Measurements from ENCODE around the gene RASAL2. TPM values are rescaled to one million over a fixed set of nuclear protein-coding genes. Genes with fewer than 3 reads are reported as not detected.

Gene RASAL2
- total RNA-seq, 1 donor from 2014 or later, result 7.7 TPM

- H3K4me3 ChIP-seq (ENCODE audit: low read depth, low read length), result no peak overlapping the region
- TF ChIP-seq CTCF (conservative IDR thresholded peaks at IDR 0.05; ENCODE audit: low read depth, low read length), result no peak
Measured at GRCh38 chr1:178223289-178223688, 129.4 kb downstream of the RASAL2 start.

GRCh38 chr1:178224358-178224757 lies 130.5 kb downstream of the RASAL2 start:
- no peak for DNase-seq (ENCODE audit: low read depth)
- no peak for TF ChIP-seq CTCF (conservative IDR thresholded peaks at IDR 0.05; ENCODE audit: low read depth, low read length)
- no peak overlapping the region for H3K4me3 ChIP-seq (ENCODE audit: low read depth, low read length)

More at GRCh38 chr1:178223289-178223688, 129.4 kb downstream of the RASAL2 start:
- DNase-seq (ENCODE audit: low read depth), result no peak

DNA sequence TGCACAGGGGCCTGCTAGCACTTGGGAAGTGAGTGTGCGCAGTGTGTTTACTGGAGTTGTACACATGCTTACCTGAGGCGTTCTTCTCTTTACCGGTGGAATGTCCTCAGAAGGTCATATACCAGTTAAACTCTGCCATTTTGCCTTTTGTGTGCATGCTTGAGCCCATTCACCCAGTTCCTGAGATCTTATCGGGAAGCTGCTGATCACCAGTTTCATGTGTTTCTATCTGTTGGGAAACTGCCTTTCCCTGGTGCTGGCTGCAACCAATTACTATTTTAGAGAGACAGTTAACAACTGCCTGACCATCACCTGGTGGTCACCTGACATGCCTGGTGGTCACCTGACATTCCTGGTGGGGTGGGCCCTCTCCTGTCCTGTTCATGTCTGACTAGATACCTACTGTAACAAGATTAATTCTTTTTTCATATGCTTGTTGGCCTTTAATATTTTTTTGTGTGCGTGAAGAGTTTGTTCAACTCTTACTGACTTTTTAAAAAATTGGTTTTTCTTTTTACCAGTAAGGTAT lies 137.0 kb downstream of the RASAL2 start:
- TF ChIP-seq CTCF (conservative IDR thresholded peaks at IDR 0.05; ENCODE audit: low read depth, low read length), result no peak
- no peak overlapping the region for H3K4me3 ChIP-seq (ENCODE audit: low read depth, low read length)
- no peak for DNase-seq (ENCODE audit: low read depth)

GRCh38 chr1:178232108-178232507 lies 138.2 kb downstream of the RASAL2 start:
- DNase-seq (ENCODE audit: low read depth), result no peak
- no peak for TF ChIP-seq CTCF (conservative IDR thresholded peaks at IDR 0.05; ENCODE audit: low read depth, low read length)
- H3K4me3 ChIP-seq (ENCODE audit: low read depth, low read length), result no peak overlapping the region

DNA sequence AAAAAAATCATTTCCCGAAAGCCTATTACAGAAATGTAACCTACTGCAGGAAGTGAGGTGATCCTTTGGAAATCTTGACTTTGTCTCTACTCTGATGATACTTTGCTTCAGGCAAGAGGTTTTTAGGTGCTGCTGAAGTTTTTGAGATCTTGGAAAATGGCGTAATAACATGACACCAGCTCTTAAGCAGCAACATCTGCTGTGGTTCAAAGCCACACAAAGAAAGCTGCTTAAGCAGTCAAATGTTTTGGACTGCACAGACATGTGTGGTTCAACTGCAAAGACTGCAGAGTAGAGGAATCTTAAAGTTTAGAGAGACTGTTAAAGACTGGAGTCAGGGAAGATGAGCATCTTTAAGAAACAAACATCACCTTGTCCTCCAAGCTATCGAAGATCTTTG lies 139.0 kb downstream of the RASAL2 start:
- no peak for DNase-seq (ENCODE audit: low read depth)
- no peak overlapping the region for H3K4me3 ChIP-seq (ENCODE audit: low read depth, low read length)
- TF ChIP-seq CTCF (conservative IDR thresholded peaks at IDR 0.05; ENCODE audit: low read depth, low read length), result no peak

GRCh38 chr1:178237121-178237520 lies 143.2 kb downstream of the RASAL2 start:
- DNase-seq (ENCODE audit: low read depth), result no peak
- TF ChIP-seq CTCF (conservative IDR thresholded peaks at IDR 0.05; ENCODE audit: low read depth, low read length), result no peak
- H3K4me3 ChIP-seq (ENCODE audit: low read depth, low read length), result no peak overlapping the region

DNA sequence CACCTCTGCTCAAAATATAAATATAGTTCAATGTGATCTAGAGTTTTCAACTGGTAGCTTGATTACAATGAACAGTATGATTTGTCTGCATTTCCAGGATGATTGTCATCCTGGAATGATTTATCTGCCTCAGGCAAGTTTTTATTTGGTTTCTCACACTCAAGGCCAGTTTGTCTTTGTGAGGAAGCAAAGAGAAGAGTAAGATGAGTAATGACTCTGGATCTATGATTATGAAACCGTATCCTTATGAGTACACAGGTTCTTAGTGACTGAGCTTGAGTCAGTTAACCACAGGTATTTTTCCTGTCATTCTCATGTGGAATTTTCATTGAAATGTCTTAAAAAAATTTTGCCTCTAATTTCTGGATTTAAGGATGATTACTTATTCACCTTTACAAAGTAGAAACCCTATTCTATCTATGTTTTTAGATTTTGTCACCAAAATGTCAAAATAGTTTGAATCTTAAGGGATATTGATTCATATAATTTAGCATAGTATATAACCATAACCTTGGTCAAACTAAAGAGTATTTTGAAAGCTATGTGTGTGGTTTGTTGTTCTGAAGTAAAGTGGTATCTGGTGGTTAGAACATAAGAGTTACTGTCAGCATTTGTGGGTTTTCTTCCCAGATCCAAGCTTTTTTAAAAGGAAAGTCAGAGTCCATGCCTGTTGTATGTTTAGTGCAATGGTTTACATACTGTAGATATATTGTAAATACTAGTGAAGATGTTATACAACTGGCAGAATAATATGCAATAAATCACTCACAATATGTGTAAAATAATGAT lies 145.0 kb downstream of the RASAL2 start:
- peak; percentile 99 for DNase-seq (ENCODE audit: low read depth)
- no peak overlapping the region for H3K4me3 ChIP-seq (ENCODE audit: low read depth, low read length)
- TF ChIP-seq CTCF (conservative IDR thresholded peaks at IDR 0.05; ENCODE audit: low read depth, low read length), result no peak

All from epithelial cell of proximal tubule (primary cell).